ENCODE results near the gene MATN1.

DNA sequence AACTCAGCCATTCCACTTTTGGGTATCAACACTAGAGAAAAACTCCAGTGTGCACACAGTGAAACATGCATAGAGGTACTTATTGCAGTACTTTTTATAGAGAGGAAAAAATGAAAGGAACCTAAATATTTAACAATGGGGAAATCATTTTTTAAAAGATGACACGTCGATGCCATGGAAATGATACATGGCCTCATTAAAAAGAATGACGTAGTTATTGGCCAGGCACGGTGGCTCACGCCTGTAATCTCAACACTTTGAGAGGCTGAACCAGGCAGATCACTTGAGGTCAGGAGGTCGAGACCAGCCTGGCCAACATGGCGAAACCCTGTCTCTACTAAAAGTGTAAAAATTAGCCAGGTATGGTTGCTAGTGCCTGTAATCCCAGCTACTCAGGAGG is 42.5 kb downstream of the MATN1 start:
- no peak for TF ChIP-seq EP300 (IDR thresholded peaks at IDR 0.05)
- TF ChIP-seq, protein P1, sequence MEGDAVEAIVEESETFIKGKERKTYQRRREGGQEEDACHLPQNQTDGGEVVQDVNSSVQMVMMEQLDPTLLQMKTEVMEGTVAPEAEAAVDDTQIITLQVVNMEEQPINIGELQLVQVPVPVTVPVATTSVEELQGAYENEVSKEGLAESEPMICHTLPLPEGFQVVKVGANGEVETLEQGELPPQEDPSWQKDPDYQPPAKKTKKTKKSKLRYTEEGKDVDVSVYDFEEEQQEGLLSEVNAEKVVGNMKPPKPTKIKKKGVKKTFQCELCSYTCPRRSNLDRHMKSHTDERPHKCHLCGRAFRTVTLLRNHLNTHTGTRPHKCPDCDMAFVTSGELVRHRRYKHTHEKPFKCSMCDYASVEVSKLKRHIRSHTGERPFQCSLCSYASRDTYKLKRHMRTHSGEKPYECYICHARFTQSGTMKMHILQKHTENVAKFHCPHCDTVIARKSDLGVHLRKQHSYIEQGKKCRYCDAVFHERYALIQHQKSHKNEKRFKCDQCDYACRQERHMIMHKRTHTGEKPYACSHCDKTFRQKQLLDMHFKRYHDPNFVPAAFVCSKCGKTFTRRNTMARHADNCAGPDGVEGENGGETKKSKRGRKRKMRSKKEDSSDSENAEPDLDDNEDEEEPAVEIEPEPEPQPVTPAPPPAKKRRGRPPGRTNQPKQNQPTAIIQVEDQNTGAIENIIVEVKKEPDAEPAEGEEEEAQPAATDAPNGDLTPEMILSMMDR (IDR thresholded peaks at IDR 0.05), result no peak
